Stimulated activated CD4-positive, alpha-beta T cell treated with anti-CD3 and anti-CD28 coated beads, Interleukin-15, amount 100 ng/mL, for 48 hours (primary cell): ENCODE data around the gene DUOXA2.
"Not testable (repeated sequence)": the region's sequence is repeated elsewhere in the genome, so short reads cannot be mapped to it uniquely, and the experiment has no call there.

Experiments used
- DNase-seq, 2 donors: peaks; one replicate each; pipeline ENCODE4 v3.0.0-alpha.2; 2020; ENCODE audit warnings: low read depth in 2 of 2

The DUOXA2 gene

DNA sequence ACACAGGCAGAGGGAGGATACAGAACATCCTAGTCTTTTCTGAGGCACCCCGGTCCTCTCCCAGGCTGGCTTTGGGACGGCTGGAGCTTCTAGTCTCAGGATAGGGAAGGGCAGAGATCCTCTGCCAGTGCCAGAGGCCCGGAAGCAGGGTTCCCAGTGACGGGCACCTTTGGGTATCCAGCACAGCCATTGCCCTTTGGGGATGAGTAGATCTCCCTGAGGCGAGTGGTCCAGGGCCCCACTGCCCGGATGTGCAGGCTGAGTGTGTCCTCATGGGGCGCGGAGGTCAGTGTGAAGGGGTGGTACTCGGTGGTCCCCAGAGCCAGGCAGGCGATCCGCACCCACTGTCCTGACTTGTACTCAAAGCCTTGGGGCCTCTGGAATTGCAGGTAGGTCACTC lies 18.5 kb upstream of the DUOXA2 start:
- no peak for DNase-seq

GRCh38 chr15:45097466-45097865 lies 16.7 kb upstream of the DUOXA2 start:
- no peak for DNase-seq

- DNase-seq: no peak
Measured at GRCh38 chr15:45099549-45100165, 14.5 kb upstream of the DUOXA2 start.

- no peak for DNase-seq
Measured at GRCh38 chr15:45100884-45101625, 13.1 kb upstream of the DUOXA2 start.

- no peak for DNase-seq
Measured at GRCh38 chr15:45101749-45102148, 12.4 kb upstream of the DUOXA2 start.

DNA sequence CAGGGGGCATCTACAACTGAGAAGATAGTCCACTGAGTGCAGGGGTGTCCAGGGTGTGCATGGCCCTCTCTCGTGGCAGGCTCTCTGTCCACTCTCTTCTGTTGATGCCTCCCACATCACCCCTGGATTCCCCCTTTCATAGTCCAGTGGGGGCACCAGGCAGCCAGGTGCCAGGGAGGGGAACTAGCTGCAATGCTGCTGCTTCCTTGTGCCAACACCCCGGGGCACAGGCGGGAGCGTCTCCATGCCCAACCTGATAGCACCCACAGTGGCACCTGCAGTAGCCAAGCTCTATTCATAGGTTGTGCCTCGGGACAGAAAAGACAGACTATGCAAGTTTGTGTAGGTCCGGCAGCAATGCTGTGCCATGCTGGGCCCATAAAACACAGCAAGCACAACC lies 11.9 kb upstream of the DUOXA2 start:
- DNase-seq: no peak

DNA sequence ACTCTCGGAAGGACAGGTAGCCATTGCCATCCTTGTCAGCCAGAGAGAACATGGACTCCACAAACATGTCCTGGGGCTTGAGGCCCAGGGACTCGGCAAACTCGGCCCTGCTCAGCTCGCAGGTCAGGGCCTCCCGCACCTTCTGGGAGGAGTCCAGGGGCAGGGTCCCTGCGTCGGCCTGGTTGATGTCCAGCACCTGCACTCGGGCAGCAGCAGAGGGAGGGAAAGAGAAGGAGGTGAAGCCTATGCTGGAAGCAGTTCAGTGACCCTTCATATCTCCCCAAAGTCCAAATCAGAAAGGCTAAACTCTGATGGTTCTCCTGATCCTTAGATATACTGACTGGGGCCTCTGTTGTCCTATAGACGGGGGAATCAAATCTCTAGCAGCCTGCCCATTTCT lies 10.0 kb upstream of the DUOXA2 start:
- DNase-seq: not testable (repeated sequence)

- DNase-seq: no peak
Measured at GRCh38 chr15:45105586-45105985, 8.5 kb upstream of the DUOXA2 start.

DNA sequence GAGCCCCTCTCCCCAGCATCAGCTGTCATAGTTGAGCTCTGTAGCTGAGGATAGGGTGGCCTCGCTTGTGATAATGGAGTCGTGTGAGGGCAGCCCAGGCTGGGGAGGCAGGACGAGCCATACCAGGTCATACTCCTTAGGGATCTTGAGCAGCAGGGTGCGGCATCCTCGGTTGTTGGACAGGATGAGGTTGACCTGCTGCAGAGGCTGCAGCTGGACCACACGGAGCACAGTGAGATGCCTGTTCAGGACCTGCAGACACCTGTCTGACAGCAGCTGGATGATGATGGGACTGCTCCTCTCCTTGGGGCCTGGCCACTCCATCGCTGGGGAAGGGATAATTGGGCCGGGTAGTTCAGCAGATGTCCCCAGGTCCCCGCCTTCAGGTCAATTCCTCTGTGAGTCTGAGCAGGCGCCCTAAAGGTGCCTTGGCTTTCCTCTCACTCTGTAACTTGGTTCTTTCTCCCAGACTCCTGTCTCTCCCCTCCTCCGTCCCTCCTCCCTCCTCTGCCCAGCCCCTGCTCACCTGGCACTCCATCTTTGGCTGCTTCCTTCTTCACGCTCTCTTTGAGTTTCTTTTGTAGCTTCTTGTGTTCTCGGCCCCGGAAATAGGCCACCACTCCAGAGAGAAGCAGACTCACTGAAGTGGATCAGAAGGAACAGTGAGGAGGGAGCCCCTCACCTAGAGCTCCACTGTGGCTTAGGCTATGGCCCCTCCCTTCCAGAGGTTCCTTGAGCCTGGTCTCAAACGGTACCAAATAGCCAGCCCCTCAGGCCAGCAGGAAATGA lies 7.9 kb upstream of the DUOXA2 start:
- no peak for DNase-seq

DNA sequence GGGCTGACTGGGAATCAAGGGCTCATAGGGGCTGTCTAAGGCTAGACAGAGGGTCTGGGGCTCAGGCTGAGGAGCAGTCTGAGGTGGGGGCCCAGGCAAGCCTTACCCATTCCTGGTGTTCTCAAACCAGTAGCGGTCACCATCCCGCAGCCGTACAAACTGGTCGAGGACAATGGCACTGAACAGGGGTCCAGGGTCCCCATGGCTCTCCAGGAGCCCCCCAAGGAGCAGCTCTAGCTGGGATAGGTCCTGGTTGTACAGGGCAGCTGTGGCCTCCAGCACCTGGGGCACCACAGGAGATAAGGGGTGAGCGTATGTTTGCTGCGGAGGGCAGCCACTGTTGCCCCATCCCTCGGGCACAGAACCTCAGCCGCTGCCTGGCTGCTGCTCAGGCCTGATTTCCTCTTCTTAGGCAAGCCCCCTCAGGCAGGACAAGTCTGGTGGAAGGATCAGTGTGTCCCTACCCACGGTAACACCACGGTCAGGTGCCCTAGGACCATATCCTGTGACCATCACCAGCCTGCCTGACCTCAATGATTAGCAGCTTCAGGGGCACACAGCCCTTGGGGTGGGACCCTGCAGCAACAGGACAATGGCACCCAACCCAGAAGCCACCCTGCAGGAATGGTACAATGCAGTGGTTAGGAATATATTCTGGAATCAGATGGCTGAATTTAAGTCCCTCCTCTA lies 6.0 kb upstream of the DUOXA2 start:
- no peak for DNase-seq

- DNase-seq: no peak
Measured at GRCh38 chr15:45110256-45110820, 3.8 kb upstream of the DUOXA2 start.

- DNase-seq: no peak
Measured at GRCh38 chr15:45111390-45112142, 2.6 kb upstream of the DUOXA2 start.

GRCh38 chr15:45112143-45112590 lies 2.0 kb upstream of the DUOXA2 start:
- no peak for DNase-seq

DNA sequence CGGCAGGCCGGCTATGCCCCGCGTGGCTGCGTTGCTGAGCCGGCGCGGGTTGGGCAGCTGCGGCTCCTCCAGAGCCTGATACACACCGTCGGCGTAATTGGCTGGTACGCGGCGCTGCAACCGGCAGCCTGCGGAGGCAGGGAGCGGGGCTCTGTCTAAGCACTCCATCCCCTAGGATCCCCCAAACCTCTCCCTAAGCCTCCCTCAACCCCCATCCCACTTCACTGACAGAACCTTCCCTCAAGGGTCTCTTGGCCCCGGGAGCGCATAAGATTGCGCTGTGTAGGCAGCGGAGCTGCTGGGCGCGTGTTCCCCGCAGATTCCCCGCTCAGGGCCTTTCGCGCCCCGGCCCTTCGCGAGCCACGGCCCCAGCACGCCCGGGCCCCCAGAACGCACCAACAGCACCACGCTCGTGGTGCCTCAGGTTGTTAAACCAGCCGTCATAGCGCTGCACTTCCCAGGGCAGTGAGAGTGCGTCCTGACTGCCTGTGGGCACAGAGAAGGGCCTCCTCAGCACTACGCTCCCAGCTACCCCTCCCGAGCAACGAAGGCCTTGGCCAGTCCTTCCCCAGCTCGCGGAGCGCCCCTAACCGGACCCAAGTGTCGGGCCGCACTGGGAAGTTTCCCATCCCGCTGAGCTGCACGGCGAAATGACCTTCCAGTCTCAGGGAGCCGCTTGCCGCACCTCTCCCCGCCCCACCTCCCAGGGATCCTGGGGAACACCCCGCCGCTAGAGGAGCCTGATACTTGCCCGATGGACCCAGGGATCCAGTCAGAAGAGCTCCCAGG lies 1.3 kb upstream of the DUOXA2 start:
- no peak for DNase-seq

GRCh38 chr15:45113380-45113990 lies 641 bp upstream of the DUOXA2 start:
- DNase-seq: no peak

GRCh38 chr15:45114751-45115085 lies 592 bp downstream of the DUOXA2 start:
- DNase-seq: no peak

GRCh38 chr15:45115312-45115820 lies 1.2 kb downstream of the DUOXA2 start:
- no peak for DNase-seq

DNA sequence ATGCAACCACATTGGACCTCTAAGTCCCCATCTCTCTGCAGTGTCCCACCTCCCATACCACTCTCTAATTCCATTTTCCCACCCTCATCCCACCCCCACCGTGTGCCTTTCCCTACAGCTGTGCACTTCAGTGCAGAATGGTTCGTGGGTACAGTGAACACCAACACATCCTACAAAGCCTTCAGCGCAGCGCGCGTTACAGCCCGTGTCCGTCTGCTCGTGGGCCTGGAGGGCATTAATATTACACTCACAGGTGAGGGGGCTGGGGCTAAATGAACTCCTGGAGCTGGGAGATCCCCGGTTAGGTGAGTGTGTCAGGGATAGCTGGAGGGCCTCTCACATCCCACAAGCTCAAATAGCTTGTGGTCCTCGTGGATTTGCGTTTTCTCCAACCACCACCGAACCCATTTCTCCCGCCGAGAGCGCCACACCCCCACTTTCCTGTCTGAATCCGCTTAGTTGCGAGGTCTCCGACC lies 1.9 kb downstream of the DUOXA2 start:
- no peak for DNase-seq

- DNase-seq: no peak
Measured at GRCh38 chr15:45116482-45117307, 2.6 kb downstream of the DUOXA2 start.
